MG63 (cell line): Measurements from ENCODE around the gene BASP1. TPM values are rescaled to one million over a fixed set of nuclear protein-coding genes. Genes with fewer than 3 reads are reported as not detected.
"Not testable (repeated sequence)": the region's sequence is repeated elsewhere in the genome, so short reads cannot be mapped to it uniquely, and the experiment has no call there.

ENCODE experiments used
- DNase-seq: peaks from one replicate; pipeline ENCODE4 v3.0.0-alpha.2; 2020
- H3K27me3 ChIP-seq: fragments of 250-450 bp; sonication (Bioruptor Pico); 2 replicates; pipeline ENCODE4 v1.5.1; 2020; ENCODE audit warnings: mild to moderate bottlenecking, moderate library complexity
- H3K36me3 ChIP-seq: fragments of 250-450 bp; sonication (Bioruptor Pico); 2 replicates; pipeline ENCODE4 v1.5.1; 2020; ENCODE audit warnings: mild to moderate bottlenecking, moderate library complexity
- H3K4me3 ChIP-seq: fragments of 250-450 bp; sonication (Bioruptor Pico); 2 replicates; pipeline ENCODE4 v1.5.1; 2020; ENCODE audit warnings: mild to moderate bottlenecking, moderate library complexity
- H3K9me3 ChIP-seq: fragments of 250-450 bp; sonication (Bioruptor Pico); 2 replicates; pipeline ENCODE4 v1.5.1; 2020; ENCODE audit warnings: mild to moderate bottlenecking, moderate library complexity
- total RNA-seq: library from RNA; depleted of rRNA; stranded (reverse); fragments of >200 nt; shearing (Covaris generic); gene quantifications from 2 replicates; pipeline ENCODE4 v1.2.3, GENCODE V29; 2014; ENCODE audit warnings: low replicate concordance

Gene BASP1
- total RNA-seq, 1 experiment from 2014 or later = 543 TPM

DNA sequence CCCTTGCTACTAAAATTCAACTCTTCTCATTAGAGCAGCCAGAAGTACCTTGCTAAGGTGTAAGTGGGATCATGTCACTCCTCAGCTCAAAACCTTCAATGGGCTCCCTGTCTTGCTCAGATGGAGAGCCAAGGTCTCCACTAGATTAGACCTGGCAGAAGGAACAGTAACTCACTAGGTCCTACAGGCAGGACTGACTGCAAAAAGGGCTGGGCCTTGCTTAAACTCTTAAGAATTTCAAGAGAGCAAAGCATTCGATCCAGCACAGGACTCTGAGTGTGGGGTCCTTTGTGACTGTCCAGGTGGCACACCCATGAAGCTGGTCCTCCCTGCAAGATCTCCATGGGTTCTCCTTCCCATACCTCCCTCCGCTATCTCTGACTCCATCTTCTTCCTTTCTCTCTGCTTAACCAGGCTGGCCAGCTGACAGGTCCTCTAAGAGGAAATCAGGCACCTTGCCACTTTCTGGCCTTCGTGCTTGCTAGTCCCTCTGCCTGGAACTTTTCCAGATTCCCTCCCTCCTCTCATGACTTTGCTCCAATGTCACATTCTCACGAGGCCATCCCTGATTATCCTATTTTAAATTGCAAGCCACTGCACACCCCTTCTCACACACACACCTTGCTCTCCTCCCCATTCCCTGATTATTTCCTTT is 70.2 kb downstream of the BASP1 start:
- no peak for DNase-seq
- Histone ChIP-seq H3K36me3 (no peaks in the 10 kb centered on the region), H3K4me3 (no peak overlapping the region), H3K9me3 (peaks cover 2% of the 10 kb centered on the region; the same call in 1 of the 2 replicates), H3K27me3 (no peaks in the 10 kb centered on the region)

DNA sequence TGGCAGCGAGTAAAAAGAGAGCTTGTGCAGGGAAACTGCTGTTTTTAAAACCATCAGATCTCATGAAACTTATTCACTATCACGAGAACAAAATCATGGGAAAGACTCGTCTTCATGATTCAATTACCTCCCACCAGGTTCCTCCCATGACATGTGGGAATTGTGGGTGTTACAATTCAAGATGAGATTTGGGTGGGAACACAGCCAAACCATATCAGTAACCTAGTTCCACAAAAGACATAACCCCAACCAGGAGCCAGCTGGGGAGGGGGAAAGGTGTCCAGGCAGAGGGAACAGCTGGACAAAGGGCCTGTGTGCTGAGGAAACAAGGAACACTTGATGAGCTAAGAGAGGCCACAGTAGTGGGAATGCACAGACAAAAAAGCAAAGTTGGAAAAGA is 71.1 kb downstream of the BASP1 start:
- H3K9me3 ChIP-seq = peaks cover 2% of the 10 kb centered on the region; the same call in 1 of the 2 replicates
- no peak for DNase-seq
- H3K36me3 ChIP-seq = no peaks in the 10 kb centered on the region
- H3K4me3 ChIP-seq = no peak overlapping the region
- H3K27me3 ChIP-seq = no peaks in the 10 kb centered on the region

DNA sequence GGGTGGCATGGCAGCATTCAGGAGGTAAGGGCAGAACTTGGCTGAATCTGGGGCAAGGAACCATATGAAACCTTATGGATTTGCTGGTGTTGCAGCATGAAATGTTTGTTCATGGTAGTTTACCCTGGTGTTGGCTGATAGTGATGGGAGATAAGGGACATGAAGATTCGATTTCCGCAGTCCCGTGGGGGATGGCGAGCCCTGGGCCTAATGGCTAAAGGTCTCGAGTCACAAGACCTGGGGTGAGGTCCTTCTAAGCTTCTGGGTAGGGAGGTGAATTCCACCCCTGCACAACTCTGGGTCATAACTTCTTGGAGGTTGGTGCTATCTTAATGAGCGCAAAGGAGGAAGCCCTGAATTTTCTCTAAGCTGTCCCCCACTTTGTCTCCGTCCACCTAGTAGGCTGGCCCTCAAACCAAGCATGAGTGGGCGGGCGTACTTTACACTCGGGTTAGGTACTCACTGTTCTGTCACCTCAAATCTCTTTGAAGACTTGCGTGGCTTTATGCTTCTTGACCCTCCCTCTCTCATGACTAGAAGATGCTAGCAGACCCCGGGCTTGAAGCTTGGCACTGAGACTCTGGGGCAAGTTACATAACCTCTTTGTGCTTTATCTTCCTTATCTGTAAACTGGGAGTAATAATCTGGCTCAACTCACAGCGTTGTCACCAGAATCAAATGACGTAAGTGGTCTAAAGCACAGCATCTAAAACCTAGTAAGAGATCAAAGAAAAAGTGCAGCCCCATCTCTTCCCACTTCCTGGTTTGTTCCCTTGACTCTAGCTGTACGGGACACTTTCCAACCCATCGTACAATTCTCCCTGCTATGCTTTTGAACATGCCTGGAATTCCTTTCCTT is 72.5 kb downstream of the BASP1 start:
- peaks cover 2% of the 10 kb centered on the region; the same call in 1 of the 2 replicates for H3K9me3 ChIP-seq
- DNase-seq = no peak
- no peak overlapping the region for H3K4me3 ChIP-seq

DNA sequence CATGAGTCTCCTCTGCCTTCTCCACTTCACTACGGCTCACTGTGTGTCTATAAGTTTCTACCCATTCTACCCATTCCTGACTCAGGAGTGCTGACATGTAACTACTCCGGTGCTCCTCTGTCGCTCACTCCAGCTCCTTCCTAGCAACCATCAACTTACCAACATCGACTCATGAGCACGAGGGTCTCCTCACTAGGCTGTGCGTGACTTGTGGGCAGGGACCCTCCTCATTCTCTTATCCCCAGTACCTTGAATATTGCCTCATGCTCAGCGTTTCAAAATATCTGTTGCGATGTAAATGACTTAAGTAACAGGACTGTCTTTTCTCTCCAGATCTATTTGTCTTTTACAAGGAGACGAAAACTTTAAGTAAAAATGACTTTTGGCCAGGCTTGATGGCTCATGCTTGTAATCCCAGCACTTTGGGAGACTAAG is 73.1 kb downstream of the BASP1 start:
- no peak for DNase-seq
- no peaks in the 10 kb centered on the region for H3K36me3 ChIP-seq
- H3K4me3 ChIP-seq = no peak overlapping the region

More for the DNA sequence above, 72.5 kb downstream of the BASP1 start:
- Histone ChIP-seq H3K27me3 (no peaks in the 10 kb centered on the region), H3K36me3 (no peaks in the 10 kb centered on the region)

DNA sequence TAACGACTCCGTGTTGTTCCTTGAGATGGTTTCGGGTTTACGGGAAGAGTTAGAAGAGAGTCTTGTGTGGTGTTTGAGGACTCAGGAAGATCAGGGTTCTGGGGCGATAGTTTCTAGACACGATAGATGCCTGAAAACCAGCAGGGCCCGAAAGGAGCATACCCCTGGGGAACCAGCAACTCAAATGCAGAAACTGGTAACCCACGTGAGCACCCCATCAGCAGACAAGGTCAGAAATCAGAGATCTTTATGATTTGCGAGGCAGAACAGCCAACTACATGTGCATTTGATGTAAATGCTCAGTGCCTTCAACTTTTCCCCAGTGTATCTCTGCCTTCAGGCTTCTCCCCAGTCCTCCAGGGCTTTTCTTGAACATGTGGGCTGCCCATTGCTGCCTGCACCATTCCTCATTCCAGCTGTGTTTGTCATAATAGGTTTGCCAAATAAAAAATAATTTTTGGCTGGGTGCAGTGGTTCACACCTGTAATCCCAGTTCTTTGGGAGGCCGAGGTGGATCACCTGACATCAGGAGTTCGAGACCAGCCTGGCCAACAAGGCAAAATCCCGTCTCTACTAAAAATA is 75.1 kb downstream of the BASP1 start:
- no peak overlapping the region for H3K4me3 ChIP-seq
- peaks cover 2% of the 10 kb centered on the region; the same call in 1 of the 2 replicates for H3K9me3 ChIP-seq
- no peaks in the 10 kb centered on the region for H3K27me3 ChIP-seq
- no peak for DNase-seq
- H3K36me3 ChIP-seq = no peaks in the 10 kb centered on the region

More for the DNA sequence above, 73.1 kb downstream of the BASP1 start:
- no peaks in the 10 kb centered on the region for H3K27me3 ChIP-seq
- H3K9me3 ChIP-seq = peaks cover 2% of the 10 kb centered on the region; the same call in 1 of the 2 replicates

DNA sequence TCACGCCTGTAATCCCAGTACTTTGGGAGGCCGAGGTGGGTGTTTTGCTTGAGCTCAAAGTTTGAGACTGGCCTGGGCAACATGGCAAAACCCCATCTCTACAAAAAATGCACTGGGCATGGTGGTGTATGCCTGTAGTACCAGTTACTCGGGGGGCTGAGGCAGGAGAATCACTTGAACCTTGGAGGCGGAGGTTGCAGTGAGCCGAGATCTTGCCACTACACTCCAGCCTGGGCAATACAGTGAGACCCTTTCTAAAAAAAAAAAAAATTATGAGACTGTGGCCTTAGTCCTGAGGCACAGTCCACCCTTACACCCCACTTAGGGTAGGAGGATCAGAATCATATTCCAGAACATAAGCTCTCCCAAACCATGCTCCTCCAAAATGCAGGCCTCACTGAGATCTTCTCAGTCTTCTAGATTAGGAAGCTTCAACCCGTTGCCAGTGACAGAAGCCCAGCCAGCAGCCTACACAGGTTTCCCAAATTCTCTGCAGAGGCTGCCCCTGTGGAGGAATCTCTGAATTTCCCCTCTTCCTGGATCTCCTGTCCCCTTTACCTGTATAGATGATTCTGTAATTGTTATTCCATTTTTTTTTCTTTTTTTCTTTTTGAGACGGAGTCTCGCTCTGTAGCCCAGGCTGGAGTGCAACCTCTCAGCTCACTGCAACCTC is 77.3 kb downstream of the BASP1 start:
- no peak for DNase-seq
- Histone ChIP-seq H3K9me3 (no peaks in the 10 kb centered on the region), H3K27me3 (no peaks in the 10 kb centered on the region), H3K36me3 (no peaks in the 10 kb centered on the region), H3K4me3 (no peak overlapping the region)

DNA sequence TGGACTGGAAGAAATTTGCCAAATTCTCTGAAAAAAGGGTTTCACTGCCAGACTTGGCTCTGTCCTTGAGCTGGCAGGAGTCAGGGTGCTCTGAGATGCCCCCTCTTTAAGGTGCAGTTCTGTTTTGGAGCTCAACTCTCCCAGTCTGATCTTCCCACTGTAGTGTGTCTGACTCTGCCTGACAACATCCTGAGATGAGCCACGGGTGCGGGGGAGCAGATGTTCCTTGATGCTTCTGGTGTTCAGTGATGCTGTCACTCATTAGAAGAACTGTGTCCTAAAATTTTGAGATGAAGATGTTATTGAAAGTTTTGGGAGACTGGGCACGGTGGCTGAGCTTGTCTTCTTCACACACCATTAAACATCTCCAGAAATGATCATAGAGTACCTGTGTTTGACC is 78.2 kb downstream of the BASP1 start:
- H3K27me3 ChIP-seq = no peaks in the 10 kb centered on the region
- no peaks in the 10 kb centered on the region for H3K36me3 ChIP-seq
- no peaks in the 10 kb centered on the region for H3K9me3 ChIP-seq
- no peak for DNase-seq
- H3K4me3 ChIP-seq = no peak overlapping the region

DNA sequence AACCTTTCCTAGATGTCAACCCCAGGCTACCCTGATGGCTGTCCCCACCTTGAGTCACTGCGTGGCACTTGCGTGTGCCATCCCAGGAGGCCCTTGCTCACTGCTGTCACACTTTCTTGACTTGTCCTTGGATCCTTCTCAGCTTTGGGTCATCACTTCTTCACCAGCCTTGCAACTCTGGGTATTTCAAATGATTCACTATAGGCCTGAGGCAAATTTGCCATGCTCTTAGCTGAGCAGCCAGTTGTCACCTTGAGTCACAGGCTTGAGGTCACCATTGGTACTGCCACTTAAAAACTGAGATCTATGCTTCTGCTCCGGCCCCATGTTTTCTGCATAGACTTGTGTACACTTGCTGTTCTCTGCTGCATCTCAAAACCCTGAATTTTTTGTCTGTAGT is 84.7 kb downstream of the BASP1 start:
- no peak for DNase-seq
- no peaks in the 10 kb centered on the region for H3K27me3 ChIP-seq
- no peak overlapping the region for H3K4me3 ChIP-seq
- H3K9me3 ChIP-seq = no peaks in the 10 kb centered on the region
- H3K36me3 ChIP-seq = no peaks in the 10 kb centered on the region

DNA sequence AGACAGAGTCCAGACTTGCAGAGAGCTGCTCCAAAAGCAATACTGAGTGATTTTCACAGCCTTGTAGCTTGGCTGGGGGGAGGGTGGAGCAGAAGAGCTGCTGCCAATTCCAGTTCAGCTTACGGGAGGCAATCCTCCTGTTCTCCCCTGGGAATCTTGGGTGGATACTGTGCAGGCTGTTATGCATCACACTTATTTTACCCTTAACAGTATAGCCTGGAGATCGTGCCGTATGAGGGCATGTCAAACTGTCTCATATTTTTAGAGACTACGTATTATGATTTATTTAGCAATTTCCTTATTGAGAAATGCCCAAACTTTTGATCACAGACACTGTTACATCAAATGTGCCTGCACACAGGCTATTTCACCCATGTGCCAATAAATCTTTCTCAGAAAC is 85.2 kb downstream of the BASP1 start:
- H3K9me3 ChIP-seq = peaks cover 3% of the 10 kb centered on the region
- H3K4me3 ChIP-seq = no peak overlapping the region
- H3K27me3 ChIP-seq = no peaks in the 10 kb centered on the region
- no peak for DNase-seq
- no peaks in the 10 kb centered on the region for H3K36me3 ChIP-seq

DNA sequence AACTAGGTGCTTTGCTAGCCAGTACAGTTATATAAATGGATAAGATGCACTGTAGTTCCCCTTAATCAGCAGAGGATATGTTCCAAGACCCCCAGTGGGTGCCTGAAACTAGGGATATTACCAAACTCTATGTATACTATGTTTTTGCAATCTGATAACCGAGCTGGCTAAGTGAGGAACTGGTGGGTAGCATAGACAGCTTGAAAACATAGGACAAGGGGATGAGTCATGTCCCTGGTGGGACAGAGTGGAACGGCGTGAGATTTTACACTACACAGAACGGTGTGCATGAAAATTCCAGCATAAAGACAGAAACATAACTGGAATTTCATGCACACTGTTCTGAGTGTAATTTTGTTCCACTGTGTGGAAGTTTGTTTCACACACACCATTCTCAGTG is 86.9 kb downstream of the BASP1 start:
- Histone ChIP-seq H3K27me3 (no peaks in the 10 kb centered on the region), H3K4me3 (no peak overlapping the region), H3K36me3 (no peaks in the 10 kb centered on the region; the same call in 1 of the 2 replicates), H3K9me3 (peaks cover 12% of the 10 kb centered on the region)
- DNase-seq = no peak

DNA sequence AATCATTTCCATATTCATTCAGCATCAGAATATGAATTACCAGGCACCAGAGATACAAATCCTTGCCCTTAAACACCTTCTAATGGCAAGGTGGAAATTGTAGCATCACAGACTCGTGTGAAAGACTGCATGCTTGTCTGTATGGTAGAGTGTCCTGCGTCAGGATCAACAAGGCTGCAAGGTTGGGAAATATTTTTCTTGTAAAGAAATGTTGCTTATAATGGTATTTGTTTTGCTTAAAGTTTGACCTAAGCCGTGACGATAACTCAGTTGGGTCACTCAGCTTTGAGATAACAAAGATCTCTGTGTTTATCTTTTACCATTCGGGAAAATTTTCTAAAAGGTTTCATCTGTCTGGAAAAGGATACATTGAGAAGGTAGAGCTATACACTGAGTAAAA is 87.6 kb downstream of the BASP1 start:
- Histone ChIP-seq H3K27me3 (no peaks in the 10 kb centered on the region), H3K36me3 (no peaks in the 10 kb centered on the region; the same call in 1 of the 2 replicates), H3K9me3 (peaks cover 12% of the 10 kb centered on the region), H3K4me3 (no peak overlapping the region)
- DNase-seq = no peak

DNA sequence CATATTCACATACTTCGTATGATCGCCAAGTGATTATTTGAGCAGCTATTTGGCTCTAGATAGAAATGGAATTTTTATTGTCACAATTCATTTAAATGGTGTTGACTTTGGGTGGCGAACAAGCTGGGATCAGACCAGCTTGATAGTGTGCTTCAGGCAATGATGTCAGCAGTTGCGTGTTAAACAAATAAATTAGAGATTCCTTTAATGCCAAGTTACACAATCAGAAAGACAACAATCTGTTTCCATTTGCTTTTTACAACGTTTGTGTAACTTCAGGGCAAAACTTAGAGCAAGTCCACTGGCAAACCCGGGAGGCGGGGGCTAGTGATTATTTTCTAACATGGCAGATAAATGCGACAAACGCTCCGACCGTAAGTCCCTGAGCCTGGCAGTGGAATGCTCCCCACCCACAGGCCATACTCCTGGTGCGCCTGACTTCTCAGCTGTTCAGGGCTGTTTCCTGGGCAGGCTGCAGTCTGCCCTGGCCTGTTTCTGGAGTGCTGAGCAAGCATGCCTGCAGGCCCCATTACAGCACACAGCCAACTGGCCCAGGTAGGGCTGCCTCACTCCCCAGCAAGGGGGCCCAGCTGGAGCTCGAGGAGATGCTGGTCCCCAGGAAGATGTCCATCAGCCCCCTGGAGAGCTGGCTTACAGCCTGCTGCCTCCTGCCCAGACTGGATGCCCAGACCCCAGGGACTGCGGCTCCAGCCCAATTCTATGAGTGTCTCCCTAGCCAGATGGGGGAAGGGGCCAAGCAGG is 88.7 kb downstream of the BASP1 start:
- no peaks in the 10 kb centered on the region for H3K27me3 ChIP-seq
- peak; percentile 92 for DNase-seq
- H3K4me3 ChIP-seq = no peak overlapping the region
- peaks cover 12% of the 10 kb centered on the region for H3K9me3 ChIP-seq
- no peaks in the 10 kb centered on the region; the same call in 1 of the 2 replicates for H3K36me3 ChIP-seq

DNA sequence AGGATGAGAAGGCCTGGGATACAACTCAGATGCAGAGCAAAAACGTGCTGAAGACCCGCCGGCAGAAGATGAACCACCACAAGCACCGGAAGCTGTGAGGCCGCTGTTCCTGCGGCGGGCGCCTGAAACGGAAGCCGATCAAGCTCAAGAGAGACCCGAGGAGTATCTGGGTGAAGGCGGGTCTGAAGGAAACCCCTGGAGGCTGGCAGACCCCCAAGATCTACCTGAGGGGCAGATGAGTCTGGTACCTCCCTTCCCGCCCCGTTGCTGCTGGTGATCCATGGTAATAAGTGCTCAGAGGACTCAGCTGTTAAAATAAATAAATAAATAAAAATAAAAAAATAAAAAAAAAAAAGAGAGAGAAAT is 89.3 kb downstream of the BASP1 start:
- peaks cover 12% of the 10 kb centered on the region for H3K9me3 ChIP-seq
- DNase-seq = no peak

DNA sequence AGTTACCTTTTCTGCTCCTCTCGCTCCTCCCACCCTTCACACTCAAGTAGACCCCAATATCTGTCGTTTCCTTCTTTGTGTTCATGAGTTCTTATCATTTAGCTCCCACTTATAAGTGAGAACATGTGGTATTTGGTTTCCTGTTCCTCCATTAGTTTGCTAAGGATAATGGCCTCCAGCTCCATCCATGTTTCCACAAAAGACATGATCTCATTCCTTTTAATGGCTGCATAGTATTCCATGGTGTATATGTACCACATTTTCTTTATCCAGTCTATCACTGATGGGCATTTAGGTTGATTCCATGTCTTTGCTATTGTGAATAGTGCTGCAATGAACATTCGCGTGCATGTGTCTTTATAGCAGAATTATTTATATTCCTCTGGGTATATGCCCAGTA is 90.0 kb downstream of the BASP1 start:
- not testable (repeated sequence) for H3K4me3 ChIP-seq, H3K27me3 ChIP-seq
- peaks cover 12% of the 10 kb centered on the region for H3K9me3 ChIP-seq

More for the DNA sequence above, 89.3 kb downstream of the BASP1 start:
- no peak overlapping the region for H3K4me3 ChIP-seq
- no peaks in the 10 kb centered on the region for H3K27me3 ChIP-seq
- no peaks in the 10 kb centered on the region; the same call in 1 of the 2 replicates for H3K36me3 ChIP-seq

DNA sequence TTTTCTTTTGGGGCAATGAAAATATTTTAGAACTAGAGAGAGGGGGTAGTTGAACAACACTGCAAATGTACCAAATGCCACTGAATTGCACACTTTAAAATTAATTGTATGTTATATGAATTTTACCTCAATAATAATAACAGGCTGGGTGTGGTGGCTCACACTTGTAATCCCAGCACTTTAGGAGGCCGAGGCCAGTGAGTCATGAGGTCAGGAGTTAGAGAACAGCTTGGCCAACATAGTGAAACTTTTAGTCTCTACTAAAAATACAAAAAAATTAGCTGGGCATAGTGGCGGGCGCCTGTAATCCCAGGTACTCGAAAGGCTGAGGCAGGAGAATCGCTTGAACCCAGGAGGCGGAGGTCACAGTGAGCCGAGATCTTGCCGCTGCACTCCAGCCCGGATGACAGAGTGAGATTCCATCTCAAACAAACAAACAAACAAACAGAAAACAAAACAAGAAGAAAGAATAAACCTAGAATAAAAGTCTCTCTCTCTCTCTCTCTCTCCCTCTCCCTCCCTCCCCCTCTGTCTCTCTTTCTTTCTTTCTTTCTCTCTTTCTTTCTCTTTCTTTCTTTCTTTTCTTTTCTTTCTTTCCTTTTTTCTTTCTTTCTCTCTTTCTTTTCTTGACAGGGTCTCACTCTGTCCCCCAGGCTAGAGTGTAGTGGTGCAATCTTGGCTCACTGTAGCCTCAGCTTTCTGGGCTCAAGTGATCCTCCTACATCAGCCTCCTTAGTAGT is 91.1 kb downstream of the BASP1 start:
- Histone ChIP-seq H3K27me3 (no peaks in the 10 kb centered on the region), H3K4me3 (no peak overlapping the region), H3K36me3 (no peaks in the 10 kb centered on the region; the same call in 1 of the 2 replicates), H3K9me3 (peaks cover 12% of the 10 kb centered on the region)
- DNase-seq = peak; percentile 53

More for the DNA sequence above, 90.0 kb downstream of the BASP1 start:
- not testable (repeated sequence) for DNase-seq, H3K36me3 ChIP-seq
